T-helper 2 cell treated with Interferon-gamma antibody and Interleukin-4, amounts not matched to agents 5 μg/mL and 100 μg/mL, for 36 hours (primary cell): ENCODE results near the gene CACNA1C.

Experiments
- DNase-seq: peaks from one replicate; pipeline ENCODE4 v3.0.0; 2021; ENCODE audit warnings: low spot score
- H3K27ac Mint-ChIP-seq: one replicate; pipeline ENCODE4 v1.8.0; 2021; ENCODE audit warnings: mild to moderate bottlenecking, mixed read lengths
- H3K27me3 Mint-ChIP-seq: one replicate; pipeline ENCODE4 v1.8.0; 2021; ENCODE audit warnings: low read depth, mixed read lengths
- H3K36me3 Mint-ChIP-seq: one replicate; pipeline ENCODE4 v1.8.0; 2021; ENCODE audit warnings: low read depth, mixed read lengths
- H3K4me1 Mint-ChIP-seq: one replicate; pipeline ENCODE4 v1.8.0; 2021; ENCODE audit warnings: low read depth, mixed read lengths
- H3K4me3 Mint-ChIP-seq: one replicate; pipeline ENCODE4 v1.8.0; 2022; ENCODE audit warnings: mild to moderate bottlenecking, moderate library complexity, mixed read lengths
- H3K9me3 Mint-ChIP-seq: one replicate; pipeline ENCODE4 v1.8.0; 2021; ENCODE audit warnings: mixed read lengths

Gene CACNA1C

DNA sequence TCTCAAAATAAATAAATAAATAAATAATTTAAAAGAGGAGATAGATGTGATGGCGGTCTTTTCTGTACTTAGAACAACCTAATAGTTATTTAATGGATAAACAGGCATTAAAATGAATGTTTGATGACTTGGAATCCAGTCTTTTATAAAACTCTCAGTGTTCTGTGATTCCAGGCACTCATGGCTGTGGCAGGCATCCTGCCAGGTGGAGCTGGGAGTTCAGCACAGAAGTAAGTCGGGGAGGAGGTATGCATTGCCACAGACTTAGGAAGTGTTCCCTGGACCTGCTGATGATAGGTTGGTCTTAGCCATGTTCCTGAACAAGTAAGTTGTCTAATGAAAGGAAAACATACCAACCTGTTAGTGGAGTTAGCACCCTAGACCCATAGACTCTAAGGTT is 126.3 kb downstream of the CACNA1C start:
- Mint-ChIP-seq H3K4me3 (no peak overlapping the region), H3K4me1 (no peaks in the 10 kb centered on the region), H3K36me3 (no peaks in the 10 kb centered on the region), H3K27me3 (peaks cover 3% of the 10 kb centered on the region), H3K9me3 (no peaks in the 10 kb centered on the region), H3K27ac (no peak overlapping the region)
- DNase-seq = no peak

DNA sequence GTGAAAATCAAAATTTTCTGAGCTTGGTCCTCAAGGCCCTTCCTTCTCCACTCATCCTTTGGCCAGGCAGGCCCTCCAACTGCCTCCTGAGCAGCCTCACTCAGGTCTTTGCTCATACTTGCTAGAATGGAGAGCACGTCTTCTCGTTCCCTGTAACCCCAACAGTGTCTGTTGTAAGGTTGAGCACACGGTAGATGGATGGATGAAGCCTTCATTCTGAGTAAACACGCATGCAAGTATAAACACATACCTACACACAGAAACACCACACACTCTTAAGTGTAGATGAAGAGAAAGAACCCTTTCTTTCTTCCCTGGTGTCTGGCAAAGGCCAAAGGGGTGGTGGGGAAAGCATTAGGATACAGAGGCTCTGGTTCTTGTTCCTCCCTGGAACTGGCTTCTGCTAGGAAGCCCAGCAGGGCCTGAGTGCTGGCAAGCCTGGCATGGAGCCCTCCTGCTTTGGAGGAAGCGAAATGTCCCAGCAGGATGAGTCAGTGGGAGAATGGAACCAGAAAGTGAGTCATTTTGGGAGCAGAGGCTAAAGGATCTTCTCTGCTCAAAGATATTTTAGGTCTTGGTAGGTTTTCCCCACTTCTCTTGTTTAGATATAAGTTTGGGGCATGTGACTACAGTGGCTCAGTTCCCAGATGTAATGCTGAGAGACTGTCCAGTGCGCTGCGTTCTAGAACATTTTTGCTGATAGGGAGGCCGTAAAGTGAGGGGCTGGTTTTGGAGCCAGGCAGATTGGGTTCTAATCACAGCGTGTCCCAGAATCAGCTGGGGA is 127.4 kb downstream of the CACNA1C start:
- DNase-seq = no peak
- Mint-ChIP-seq H3K9me3 (no peaks in the 10 kb centered on the region), H3K36me3 (no peaks in the 10 kb centered on the region), H3K27me3 (peaks cover 3% of the 10 kb centered on the region), H3K4me1 (no peaks in the 10 kb centered on the region), H3K4me3 (no peak overlapping the region), H3K27ac (no peak overlapping the region)

DNA sequence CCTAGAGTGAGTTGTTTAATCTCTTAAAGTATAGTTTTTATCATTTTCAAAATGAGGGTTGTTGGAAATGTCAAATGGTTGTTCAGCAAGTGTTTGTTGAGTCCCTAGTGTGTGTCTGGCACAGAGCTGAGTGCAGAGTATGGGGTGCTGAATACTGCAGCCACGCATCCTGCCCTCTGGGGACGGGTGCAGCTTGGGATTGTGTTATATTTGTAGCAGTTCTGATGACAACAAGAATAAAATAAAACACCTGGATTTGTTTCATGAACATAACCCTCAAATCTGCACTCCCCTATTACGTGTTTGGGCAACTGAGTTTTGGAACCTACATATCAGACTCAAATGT is 127.9 kb downstream of the CACNA1C start:
- H3K9me3 Mint-ChIP-seq = no peaks in the 10 kb centered on the region
- no peaks in the 10 kb centered on the region for H3K36me3 Mint-ChIP-seq
- H3K4me3 Mint-ChIP-seq = no peak overlapping the region
- H3K27ac Mint-ChIP-seq = no peak overlapping the region
- H3K27me3 Mint-ChIP-seq = peaks cover 3% of the 10 kb centered on the region
- no peak for DNase-seq
- no peaks in the 10 kb centered on the region for H3K4me1 Mint-ChIP-seq

DNA sequence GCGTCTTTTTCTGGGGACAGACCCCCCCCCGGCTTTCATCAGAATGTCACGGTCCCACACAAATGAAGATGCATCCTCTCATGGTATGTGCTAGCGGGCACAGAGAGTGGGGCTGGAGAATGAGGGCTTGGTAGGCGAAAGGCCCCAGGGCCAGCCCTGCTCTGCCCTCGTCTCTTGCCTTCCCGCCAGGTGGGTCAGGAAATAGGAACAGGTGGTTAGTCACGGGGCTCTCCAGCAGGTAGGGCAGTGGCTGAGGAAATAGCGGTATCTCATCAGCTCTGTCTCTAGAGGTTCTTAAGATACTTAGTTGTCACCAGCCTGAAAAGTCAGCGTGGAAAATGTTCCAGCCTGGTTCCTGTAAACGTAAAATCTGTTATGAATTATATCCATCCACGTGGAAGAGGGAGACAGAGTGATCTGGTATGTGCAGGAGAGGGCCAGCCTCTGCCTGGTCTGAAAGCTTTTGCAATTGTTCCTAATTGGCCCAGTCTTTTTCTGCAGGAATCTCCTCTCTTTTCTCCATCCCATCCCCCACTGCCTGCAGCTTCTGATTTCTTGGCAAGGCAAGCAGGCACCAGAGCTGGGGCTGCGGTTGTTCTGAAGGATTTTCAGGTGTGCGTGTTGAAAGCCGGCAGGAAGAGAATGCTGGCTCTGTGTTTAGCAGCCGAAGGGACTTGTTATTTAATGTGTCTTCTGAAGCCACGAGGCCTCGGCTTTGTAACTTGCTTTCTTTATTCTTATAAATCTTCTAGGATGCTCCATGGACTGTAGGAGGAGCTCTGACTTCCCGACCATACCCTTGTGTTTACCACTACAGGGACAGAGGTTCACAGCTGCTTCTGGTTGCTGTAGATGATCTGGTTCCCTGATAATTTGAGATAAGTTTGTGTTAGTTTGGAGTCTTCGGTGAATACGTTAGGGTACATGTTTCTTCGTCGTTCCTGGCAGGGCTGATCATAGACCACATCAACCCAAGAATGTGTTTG is 131.1 kb downstream of the CACNA1C start:
- DNase-seq = no peak
- no peak overlapping the region for H3K27ac Mint-ChIP-seq

DNA sequence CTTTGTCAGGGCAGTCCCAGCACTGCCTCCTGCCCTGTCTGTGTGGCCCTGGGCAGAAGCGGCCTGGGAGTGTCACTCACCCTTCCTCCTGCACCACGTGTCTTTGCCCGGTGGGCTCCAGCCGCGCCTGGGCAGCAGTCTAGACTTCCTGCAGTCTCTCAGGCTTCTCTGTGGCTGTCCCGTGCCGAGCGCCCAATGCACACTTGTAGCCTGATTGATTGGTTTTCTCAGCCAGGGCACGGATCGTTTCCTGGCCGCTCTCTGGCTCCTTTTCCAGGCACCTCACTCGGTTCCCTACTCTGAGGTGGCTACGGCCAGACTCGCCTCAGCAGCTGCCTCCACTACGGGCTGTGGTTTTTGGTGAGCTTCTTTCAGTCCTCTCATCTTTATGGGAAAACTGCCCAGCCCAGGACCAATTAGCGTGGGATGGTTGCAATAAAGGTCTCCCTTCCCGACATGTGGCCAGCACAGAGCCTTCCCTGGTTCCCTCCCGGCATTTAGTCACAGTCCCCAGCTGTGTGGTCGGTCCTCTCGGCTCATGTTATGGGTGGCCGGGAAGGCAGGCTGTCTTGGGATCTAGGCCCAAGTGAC is 133.1 kb downstream of the CACNA1C start:
- Mint-ChIP-seq H3K9me3 (no peaks in the 10 kb centered on the region), H3K27ac (no peak overlapping the region), H3K27me3 (peaks cover 6% of the 10 kb centered on the region), H3K4me1 (no peaks in the 10 kb centered on the region), H3K36me3 (no peaks in the 10 kb centered on the region), H3K4me3 (no peak overlapping the region)
- DNase-seq = no peak

More for the DNA sequence above, 131.1 kb downstream of the CACNA1C start:
- H3K36me3 Mint-ChIP-seq = no peaks in the 10 kb centered on the region
- H3K27me3 Mint-ChIP-seq = peaks cover 6% of the 10 kb centered on the region
- H3K9me3 Mint-ChIP-seq = no peaks in the 10 kb centered on the region
- no peaks in the 10 kb centered on the region for H3K4me1 Mint-ChIP-seq
- H3K4me3 Mint-ChIP-seq = no peak overlapping the region

DNA sequence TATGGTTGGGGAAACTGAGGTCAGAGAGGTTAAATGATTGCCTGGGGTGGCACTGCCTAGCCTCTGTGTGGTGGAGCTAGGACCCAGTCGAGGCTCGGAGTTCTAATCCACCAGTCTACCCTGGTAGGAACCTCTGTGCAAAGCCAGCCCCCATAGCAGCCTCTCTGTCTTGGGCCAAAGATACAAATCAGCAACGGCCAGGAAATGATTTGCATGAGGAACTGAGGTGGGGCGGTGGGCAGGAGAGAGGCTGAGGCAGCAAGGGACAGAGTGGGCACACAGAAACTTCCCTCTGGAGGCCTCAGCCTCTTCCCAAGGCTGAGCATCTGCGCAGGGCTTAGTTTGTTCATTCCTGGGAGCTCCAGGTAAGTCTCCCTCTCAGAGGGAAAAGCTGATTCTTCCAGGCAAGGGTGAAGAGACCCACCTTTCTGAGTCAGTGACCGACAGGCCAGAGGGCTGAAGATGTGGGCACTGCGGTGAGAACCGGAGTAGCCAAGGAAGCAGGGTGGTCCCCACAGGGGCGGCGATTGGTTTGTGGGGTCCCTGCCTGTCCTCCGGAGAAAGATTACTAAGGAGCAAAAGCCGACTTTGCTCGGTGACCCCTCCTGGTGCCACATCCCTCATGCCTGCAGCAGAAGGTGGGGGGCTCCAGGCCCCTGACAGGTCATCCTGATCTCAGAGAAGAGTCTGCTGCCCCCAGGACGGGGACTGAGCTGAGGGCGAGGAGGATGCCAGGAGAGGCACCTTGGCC is 134.6 kb downstream of the CACNA1C start:
- H3K27ac Mint-ChIP-seq = no peak overlapping the region
- no peak overlapping the region for H3K4me3 Mint-ChIP-seq
- no peak for DNase-seq
- peaks cover 4% of the 10 kb centered on the region for H3K27me3 Mint-ChIP-seq
- no peaks in the 10 kb centered on the region for H3K36me3 Mint-ChIP-seq
- no peaks in the 10 kb centered on the region for H3K9me3 Mint-ChIP-seq
- no peaks in the 10 kb centered on the region for H3K4me1 Mint-ChIP-seq

DNA sequence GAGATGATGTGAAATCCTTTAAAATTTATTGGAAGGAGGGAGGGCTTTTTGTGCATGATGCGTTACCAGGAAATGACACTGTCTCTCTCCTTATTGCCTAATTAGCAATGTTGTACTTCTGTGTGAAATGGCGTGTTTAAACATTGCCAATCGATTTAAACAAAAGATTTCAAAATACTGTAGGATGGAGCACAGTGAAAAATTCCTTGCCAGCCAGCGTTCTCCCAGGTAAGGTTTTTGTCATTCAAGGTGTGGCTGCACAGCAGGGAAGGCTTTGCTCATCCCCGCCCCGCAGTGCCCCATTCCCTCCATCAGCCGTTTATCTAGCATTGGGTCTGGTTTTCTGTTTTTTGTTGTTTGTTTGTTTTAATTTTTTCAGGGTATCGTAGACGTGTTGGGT is 137.3 kb downstream of the CACNA1C start:
- Mint-ChIP-seq H3K27me3 (peaks cover 2% of the 10 kb centered on the region), H3K36me3 (no peaks in the 10 kb centered on the region), H3K4me1 (no peaks in the 10 kb centered on the region), H3K27ac (no peak overlapping the region), H3K4me3 (no peak overlapping the region), H3K9me3 (no peaks in the 10 kb centered on the region)
- no peak for DNase-seq

DNA sequence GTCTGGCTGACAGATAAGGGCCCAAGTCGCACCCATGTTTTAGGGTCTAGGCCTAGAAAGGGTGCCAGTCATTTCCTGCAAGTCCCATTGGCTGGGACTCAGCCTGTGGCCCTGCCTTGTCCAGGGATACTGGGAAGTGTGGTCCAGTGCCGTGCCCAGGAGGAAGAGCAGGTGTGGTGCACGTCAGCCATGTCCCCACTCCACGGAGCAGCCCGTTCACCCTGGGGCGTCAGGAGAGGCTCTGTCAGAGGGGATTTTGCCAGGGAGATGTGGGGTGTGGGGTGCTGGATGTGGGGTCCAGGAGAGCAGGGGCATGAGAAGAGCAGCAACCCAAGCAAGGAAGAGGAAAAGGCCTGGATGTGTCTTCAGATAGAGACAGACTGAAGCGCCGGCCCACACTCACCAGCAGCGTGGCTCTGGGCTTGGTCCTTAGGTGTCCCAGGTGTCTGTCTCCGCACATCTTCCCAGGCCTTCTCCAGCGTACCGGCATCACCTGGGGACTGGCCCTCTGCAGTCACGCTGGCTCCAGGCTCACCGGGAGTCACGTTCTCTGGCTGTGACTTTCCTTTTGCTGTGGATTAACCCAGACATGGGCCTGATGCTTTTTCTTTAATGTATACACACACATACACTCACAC is 138.2 kb downstream of the CACNA1C start:
- no peak overlapping the region for H3K4me3 Mint-ChIP-seq
- no peaks in the 10 kb centered on the region for H3K4me1 Mint-ChIP-seq
- H3K27me3 Mint-ChIP-seq = peaks cover 2% of the 10 kb centered on the region
- no peaks in the 10 kb centered on the region for H3K36me3 Mint-ChIP-seq
- no peak for DNase-seq
- H3K27ac Mint-ChIP-seq = no peak overlapping the region
- H3K9me3 Mint-ChIP-seq = no peaks in the 10 kb centered on the region

DNA sequence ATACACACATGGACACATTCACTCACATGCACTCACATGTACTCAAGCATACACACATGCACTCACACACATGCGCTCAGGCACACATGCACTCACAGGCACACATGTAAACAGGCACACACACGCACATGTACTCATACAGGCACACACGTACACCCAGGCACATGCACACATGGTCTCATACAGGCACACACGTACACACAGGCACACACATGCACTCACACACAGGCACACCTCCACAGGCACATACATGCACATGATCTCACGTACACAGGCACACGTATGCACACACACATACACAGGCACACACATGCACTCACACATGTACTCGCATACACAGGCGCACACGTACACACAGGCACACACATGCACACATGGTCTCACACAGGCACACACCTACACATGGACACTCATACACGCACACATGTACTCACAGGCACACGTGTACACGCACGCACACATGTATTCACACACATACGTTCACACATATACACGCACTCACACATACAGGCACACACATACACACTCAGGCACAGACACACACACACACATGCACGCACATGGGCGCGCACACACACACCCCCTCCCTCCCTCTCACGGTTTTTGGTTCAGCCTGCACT is 138.9 kb downstream of the CACNA1C start:
- H3K4me1 Mint-ChIP-seq = no peaks in the 10 kb centered on the region
- H3K36me3 Mint-ChIP-seq = no peaks in the 10 kb centered on the region
- no peak overlapping the region for H3K4me3 Mint-ChIP-seq
- DNase-seq = no peak
- H3K27me3 Mint-ChIP-seq = peaks cover 2% of the 10 kb centered on the region
- no peak overlapping the region for H3K27ac Mint-ChIP-seq
- H3K9me3 Mint-ChIP-seq = no peaks in the 10 kb centered on the region

DNA sequence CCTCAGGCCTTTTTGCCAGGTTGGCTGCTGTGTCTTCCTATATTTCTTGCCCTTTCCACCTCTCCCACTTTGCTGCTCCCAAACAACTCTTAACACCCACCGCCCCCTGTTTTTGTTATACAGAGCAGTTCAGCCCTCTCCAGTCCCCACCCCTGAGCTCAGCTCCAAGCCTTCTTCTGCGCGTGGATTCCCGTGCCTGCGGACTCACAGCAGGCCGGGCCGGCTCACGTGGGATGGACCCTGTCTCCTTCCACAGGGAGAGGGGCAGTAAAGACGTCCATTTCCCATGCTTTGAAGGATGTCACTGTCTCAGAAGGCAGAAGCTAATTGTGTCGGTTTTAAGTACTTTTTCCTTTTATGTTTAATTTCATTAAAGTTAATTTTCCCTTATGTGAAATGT is 139.4 kb downstream of the CACNA1C start:
- no peaks in the 10 kb centered on the region for H3K27me3 Mint-ChIP-seq
- H3K4me3 Mint-ChIP-seq = no peak overlapping the region
- H3K9me3 Mint-ChIP-seq = no peaks in the 10 kb centered on the region
- no peak overlapping the region for H3K27ac Mint-ChIP-seq
- H3K4me1 Mint-ChIP-seq = no peaks in the 10 kb centered on the region
- no peak for DNase-seq
- H3K36me3 Mint-ChIP-seq = no peaks in the 10 kb centered on the region

DNA sequence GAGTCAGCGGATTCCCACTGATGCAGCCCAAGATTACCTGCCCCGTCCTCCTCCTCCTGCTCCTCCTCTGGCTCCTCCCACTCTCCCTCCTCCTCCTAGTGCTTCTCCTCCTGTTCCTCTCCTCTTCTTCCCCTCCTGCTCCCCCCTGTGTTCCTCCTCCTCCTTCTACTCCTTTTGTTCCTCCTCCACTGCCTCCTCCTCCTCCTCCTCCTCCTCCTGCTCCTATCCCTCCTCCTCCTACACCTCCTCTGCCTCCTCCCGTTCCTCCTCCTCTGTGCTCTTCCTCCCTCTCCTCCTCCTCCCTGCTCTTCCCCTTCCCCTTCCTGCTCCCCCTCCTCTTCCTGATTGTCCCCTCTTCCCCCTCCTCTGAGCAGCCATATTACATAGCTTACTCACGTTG is 141.3 kb downstream of the CACNA1C start:
- Mint-ChIP-seq H3K27ac (no peak overlapping the region), H3K4me3 (no peak overlapping the region)

DNA sequence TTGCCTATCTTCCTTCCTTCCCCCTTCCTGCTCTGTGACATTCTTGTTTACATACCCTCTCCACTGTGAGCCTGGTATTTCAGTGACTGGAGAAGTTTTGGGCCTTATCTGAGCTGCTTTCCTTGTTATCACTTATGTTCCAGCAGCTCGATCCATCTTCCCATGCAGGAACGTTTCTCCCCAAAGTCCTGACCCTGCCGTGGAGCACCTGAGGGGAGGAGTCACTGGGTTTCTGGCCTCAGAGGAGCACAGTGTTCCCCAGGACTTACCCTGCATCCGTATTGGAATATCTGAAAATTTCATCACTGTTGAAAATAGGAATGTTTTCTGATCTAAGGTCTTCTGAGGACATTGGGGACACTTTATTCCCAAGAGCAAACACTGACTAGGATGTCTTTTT is 141.8 kb downstream of the CACNA1C start:
- Mint-ChIP-seq H3K9me3 (no peaks in the 10 kb centered on the region), H3K27ac (no peak overlapping the region), H3K36me3 (no peaks in the 10 kb centered on the region), H3K4me1 (no peaks in the 10 kb centered on the region), H3K27me3 (no peaks in the 10 kb centered on the region), H3K4me3 (no peak overlapping the region)
- no peak for DNase-seq

More for the DNA sequence above, 141.3 kb downstream of the CACNA1C start:
- DNase-seq = no peak
- Mint-ChIP-seq H3K4me1 (no peaks in the 10 kb centered on the region), H3K36me3 (no peaks in the 10 kb centered on the region), H3K9me3 (no peaks in the 10 kb centered on the region), H3K27me3 (no peaks in the 10 kb centered on the region)

DNA sequence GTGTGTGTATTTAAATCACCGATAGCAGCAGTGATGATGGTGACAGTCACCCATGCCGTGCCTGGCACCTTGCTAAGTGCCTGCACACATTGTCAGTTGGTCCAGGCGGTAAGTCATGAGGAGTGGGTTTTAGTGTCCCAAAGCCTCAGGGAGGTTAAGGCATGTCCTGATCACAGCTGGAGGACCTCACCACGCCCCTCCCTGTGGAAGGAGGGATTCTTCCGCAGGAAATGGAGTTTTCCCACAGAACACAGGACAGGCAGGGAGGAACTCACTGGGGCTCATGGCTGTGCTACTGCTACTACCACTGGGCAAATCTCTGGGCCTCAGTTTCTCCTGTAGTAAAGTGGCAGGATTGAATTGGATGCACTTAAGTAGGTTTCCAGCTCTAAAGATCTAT is 142.3 kb downstream of the CACNA1C start:
- H3K4me3 Mint-ChIP-seq = no peak overlapping the region
- H3K27ac Mint-ChIP-seq = no peak overlapping the region
- DNase-seq = no peak
- no peaks in the 10 kb centered on the region for H3K27me3 Mint-ChIP-seq
- H3K9me3 Mint-ChIP-seq = no peaks in the 10 kb centered on the region
- H3K36me3 Mint-ChIP-seq = no peaks in the 10 kb centered on the region
- no peaks in the 10 kb centered on the region for H3K4me1 Mint-ChIP-seq
